ENCODE data around the gene MED17.
"Not testable (repeated sequence)": the region's sequence is repeated elsewhere in the genome, so short reads cannot be mapped to it uniquely, and the experiment has no call there.

The MED17 gene

GRCh38 chr11:93738647-93739081 lies 45.4 kb upstream of the MED17 start:
- no peak for DNase-seq (ENCODE audit: insufficient read length, low spot score)
- no peak for TF ChIP-seq CTCF (IDR thresholded peaks at IDR 0.05; ENCODE audit: insufficient read depth, missing control alignments)
- no peak for FAIRE-seq

GRCh38 chr11:93740031-93740729 lies 43.9 kb upstream of the MED17 start:
- DNase-seq (ENCODE audit: insufficient read length, low spot score) (no peak), FAIRE-seq (no peak)
- no peak for TF ChIP-seq CTCF (IDR thresholded peaks at IDR 0.05; ENCODE audit: insufficient read depth, missing control alignments)

GRCh38 chr11:93740730-93741093 lies 43.4 kb upstream of the MED17 start:
- TF ChIP-seq CTCF (IDR thresholded peaks at IDR 0.05; ENCODE audit: insufficient read depth, missing control alignments) = peak; percentile 10
- peak; percentile 16 for DNase-seq (ENCODE audit: insufficient read length, low spot score)
- no peak for FAIRE-seq

GRCh38 chr11:93741094-93741881 lies 42.8 kb upstream of the MED17 start, which contains the start of the genes C11orf54 and TAF1D:
TSS of gene C11orf54 (plus strand) at chr11:93741672. CDS start at chr11:93747394, 5,722 bp downstream.
TSS of gene TAF1D (minus strand) at chr11:93741495. CDS start at chr11:93739304, 2,191 bp downstream.
- FAIRE-seq = no peak
- DNase-seq (ENCODE audit: insufficient read length, low spot score) = peak; percentile 68
- TF ChIP-seq CTCF (IDR thresholded peaks at IDR 0.05; ENCODE audit: insufficient read depth, missing control alignments) = no peak

GRCh38 chr11:93741882-93742226 lies 42.2 kb upstream of the MED17 start:
- TF ChIP-seq CTCF (IDR thresholded peaks at IDR 0.05; ENCODE audit: insufficient read depth, missing control alignments) = no peak

GRCh38 chr11:93743291-93743690 lies 40.8 kb upstream of the MED17 start:
- no peak for FAIRE-seq
- no peak for TF ChIP-seq CTCF (IDR thresholded peaks at IDR 0.05; ENCODE audit: insufficient read depth, missing control alignments)

More at GRCh38 chr11:93741882-93742226, 42.2 kb upstream of the MED17 start:
- FAIRE-seq = no peak
- DNase-seq (ENCODE audit: insufficient read length, low spot score) = peak; percentile 20

GRCh38 chr11:93744669-93745004 lies 39.4 kb upstream of the MED17 start:
- FAIRE-seq = no peak
- TF ChIP-seq CTCF (IDR thresholded peaks at IDR 0.05; ENCODE audit: insufficient read depth, missing control alignments) = no peak
- DNase-seq (ENCODE audit: insufficient read length, low spot score) = no peak

More at GRCh38 chr11:93743291-93743690, 40.8 kb upstream of the MED17 start:
- no peak for DNase-seq (ENCODE audit: insufficient read length, low spot score)

GRCh38 chr11:93745005-93745755 lies 38.9 kb upstream of the MED17 start:
- not testable (repeated sequence) for DNase-seq (ENCODE audit: insufficient read length, low spot score); FAIRE-seq
